ENCODE results near the gene INTS14. TPM values are rescaled to one million over a fixed set of nuclear protein-coding genes. Genes with fewer than 3 reads are reported as not detected.

Gene INTS14
- total RNA-seq, 4 donors from 2014 or later: 15.9 to 48.2 (median 28.5) TPM

- no peak for TF ChIP-seq POLR2A (IDR thresholded peaks at IDR 0.05)
- no peak for TF ChIP-seq CTCF (IDR thresholded peaks at IDR 0.05)
- Histone ChIP-seq H3K27me3 (no peaks in the 10 kb centered on the region), H3K4me1 (peaks cover 0 to 5% of the 10 kb centered on the region in 2 donors), H3K4me3 (no peak overlapping the region), H3K9me3 (no peaks in the 10 kb centered on the region), H3K27ac (no peak overlapping the region), H3K36me3 (no peaks in the 10 kb centered on the region)
- DNase-seq: no peak
- intact Hi-C loops (cut with DNase I; ENCODE audit: low total_unique reads): no loop called here
Measured at GRCh38 chr15:65633752-65634151, 22.8 kb upstream of the INTS14 start.

- intact Hi-C loops (cut with DNase I; ENCODE audit: low total_unique reads): no loop called here
- DNase-seq: no peak
- H3K9me3 ChIP-seq: no peaks in the 10 kb centered on the region
- H3K4me1 ChIP-seq: no peaks in the 10 kb centered on the region
- H3K4me3 ChIP-seq: no peak overlapping the region
- no peak for TF ChIP-seq POLR2A (IDR thresholded peaks at IDR 0.05)
- no peak for TF ChIP-seq CTCF (IDR thresholded peaks at IDR 0.05)
- no peak overlapping the region for H3K27ac ChIP-seq
- H3K27me3 ChIP-seq: no peaks in the 10 kb centered on the region
- H3K36me3 ChIP-seq: no peaks in the 10 kb centered on the region
Measured at GRCh38 chr15:65632780-65633375, 21.9 kb upstream of the INTS14 start.

- intact Hi-C loops (cut with DNase I; ENCODE audit: low total_unique reads): no loop called here
- H3K27ac ChIP-seq: no peak overlapping the region
- H3K9me3 ChIP-seq: no peaks in the 10 kb centered on the region
- H3K27me3 ChIP-seq: no peaks in the 10 kb centered on the region
- no peak overlapping the region for H3K4me3 ChIP-seq
- no peaks in the 10 kb centered on the region for H3K4me1 ChIP-seq
- TF ChIP-seq POLR2A (IDR thresholded peaks at IDR 0.05) (no peak), CTCF (IDR thresholded peaks at IDR 0.05) (no peak)
- H3K36me3 ChIP-seq: no peaks in the 10 kb centered on the region
- no peak for DNase-seq
Measured at GRCh38 chr15:65631503-65631902, 20.6 kb upstream of the INTS14 start.

- Histone ChIP-seq H3K27ac (no peak overlapping the region), H3K4me3 (no peak overlapping the region), H3K27me3 (no peaks in the 10 kb centered on the region), H3K36me3 (no peaks in the 10 kb centered on the region), H3K4me1 (no peaks in the 10 kb centered on the region), H3K9me3 (no peaks in the 10 kb centered on the region)
- TF ChIP-seq POLR2A (IDR thresholded peaks at IDR 0.05) (no peak), CTCF (IDR thresholded peaks at IDR 0.05) (no peak)
- intact Hi-C loops (cut with DNase I; ENCODE audit: low total_unique reads): no loop called here
- no peak for DNase-seq
Measured at GRCh38 chr15:65630760-65631159, 19.8 kb upstream of the INTS14 start.

GRCh38 chr15:65629548-65629947 is 18.6 kb upstream of the INTS14 start:
- H3K27me3 ChIP-seq: no peaks in the 10 kb centered on the region
- no peak overlapping the region for H3K27ac ChIP-seq
- H3K4me3 ChIP-seq: no peak overlapping the region
- no peaks in the 10 kb centered on the region for H3K9me3 ChIP-seq
- intact Hi-C loops (cut with DNase I; ENCODE audit: low total_unique reads): no loop called here
- H3K4me1 ChIP-seq: no peaks in the 10 kb centered on the region
- no peaks in the 10 kb centered on the region for H3K36me3 ChIP-seq
- no peak for DNase-seq
- TF ChIP-seq CTCF (IDR thresholded peaks at IDR 0.05) (no peak), POLR2A (IDR thresholded peaks at IDR 0.05) (no peak)

Data from uterus (tissue), 4 donors.